ENCODE data around the gene BPHL. TPM values are rescaled to one million over a fixed set of nuclear protein-coding genes. Genes with fewer than 3 reads are reported as not detected.

The BPHL gene
- total and polyA plus RNA-seq, 10 of the 15 experiments (the other 5 are each of a cell fraction or from before 2014, with no cell fraction given), result 8.0 to 17.8 (median 12.4) TPM

- WGBS (ENCODE audit: insufficient coverage, insufficient replicate concordance, low lambda C conversion rate, missing lambda C conversion rate), result 79% methylated on average over 16 of the region's 16 CpGs
- ATAC-seq, result no peak
These were observed 77.4 kb downstream of the BPHL start for GRCh38 chr6:3195695-3196497.

More at GRCh38 chr6:3195695-3196497, 77.4 kb downstream of the BPHL start:
- Histone ChIP-seq H3K79me2 (ENCODE audit: control insufficient read depth, insufficient read depth, low read length) (no peaks in the 10 kb centered on the region), H4K20me1 (ENCODE audit: control insufficient read depth, insufficient read depth) (no peaks in the 10 kb centered on the region), H3K36me3 (ENCODE audit: control insufficient read depth in 2 of 2, insufficient read depth in 2 of 2, low read length in 1 of 2) (no peaks in the 10 kb centered on the region), H3K27me3 (replicated peaks in 1 of 2; ENCODE audit: control insufficient read depth in 2 of 2, insufficient read depth in 2 of 2, low read length in 1 of 2) (no peaks in the 10 kb centered on the region), H3K27ac (ENCODE audit: control insufficient read depth, insufficient read depth) (no peak overlapping the region), H3K4me2 (ENCODE audit: control insufficient read depth, insufficient read depth) (no peak overlapping the region), H3K4me1 (ENCODE audit: control insufficient read depth, insufficient read depth, low read length) (peaks cover 11% of the 10 kb centered on the region), H2AFZ (ENCODE audit: control insufficient read depth, low read depth, low read length) (no peak overlapping the region), H3K9me3 (replicated peaks; ENCODE audit: control insufficient read depth, insufficient read depth, low read length) (no peaks in the 10 kb centered on the region; the same call in 2 of the 3 replicates), H3K9ac (ENCODE audit: control insufficient read depth, insufficient read depth, low read length) (no peak overlapping the region), H3K4me3 (no peak overlapping the region)
- no peak for FAIRE-seq
- TF ChIP-seq SPI1 (IDR thresholded peaks at IDR 0.05; ENCODE audit: borderline replicate concordance, insufficient read depth, low read depth, low read length) (peak; percentile 60; the same call in 1 of the 2 replicates), YY1 (IDR thresholded peaks at IDR 0.05; ENCODE audit: low read depth, low read length) (no peak)
- TF ChIP-seq, protein P1, sequence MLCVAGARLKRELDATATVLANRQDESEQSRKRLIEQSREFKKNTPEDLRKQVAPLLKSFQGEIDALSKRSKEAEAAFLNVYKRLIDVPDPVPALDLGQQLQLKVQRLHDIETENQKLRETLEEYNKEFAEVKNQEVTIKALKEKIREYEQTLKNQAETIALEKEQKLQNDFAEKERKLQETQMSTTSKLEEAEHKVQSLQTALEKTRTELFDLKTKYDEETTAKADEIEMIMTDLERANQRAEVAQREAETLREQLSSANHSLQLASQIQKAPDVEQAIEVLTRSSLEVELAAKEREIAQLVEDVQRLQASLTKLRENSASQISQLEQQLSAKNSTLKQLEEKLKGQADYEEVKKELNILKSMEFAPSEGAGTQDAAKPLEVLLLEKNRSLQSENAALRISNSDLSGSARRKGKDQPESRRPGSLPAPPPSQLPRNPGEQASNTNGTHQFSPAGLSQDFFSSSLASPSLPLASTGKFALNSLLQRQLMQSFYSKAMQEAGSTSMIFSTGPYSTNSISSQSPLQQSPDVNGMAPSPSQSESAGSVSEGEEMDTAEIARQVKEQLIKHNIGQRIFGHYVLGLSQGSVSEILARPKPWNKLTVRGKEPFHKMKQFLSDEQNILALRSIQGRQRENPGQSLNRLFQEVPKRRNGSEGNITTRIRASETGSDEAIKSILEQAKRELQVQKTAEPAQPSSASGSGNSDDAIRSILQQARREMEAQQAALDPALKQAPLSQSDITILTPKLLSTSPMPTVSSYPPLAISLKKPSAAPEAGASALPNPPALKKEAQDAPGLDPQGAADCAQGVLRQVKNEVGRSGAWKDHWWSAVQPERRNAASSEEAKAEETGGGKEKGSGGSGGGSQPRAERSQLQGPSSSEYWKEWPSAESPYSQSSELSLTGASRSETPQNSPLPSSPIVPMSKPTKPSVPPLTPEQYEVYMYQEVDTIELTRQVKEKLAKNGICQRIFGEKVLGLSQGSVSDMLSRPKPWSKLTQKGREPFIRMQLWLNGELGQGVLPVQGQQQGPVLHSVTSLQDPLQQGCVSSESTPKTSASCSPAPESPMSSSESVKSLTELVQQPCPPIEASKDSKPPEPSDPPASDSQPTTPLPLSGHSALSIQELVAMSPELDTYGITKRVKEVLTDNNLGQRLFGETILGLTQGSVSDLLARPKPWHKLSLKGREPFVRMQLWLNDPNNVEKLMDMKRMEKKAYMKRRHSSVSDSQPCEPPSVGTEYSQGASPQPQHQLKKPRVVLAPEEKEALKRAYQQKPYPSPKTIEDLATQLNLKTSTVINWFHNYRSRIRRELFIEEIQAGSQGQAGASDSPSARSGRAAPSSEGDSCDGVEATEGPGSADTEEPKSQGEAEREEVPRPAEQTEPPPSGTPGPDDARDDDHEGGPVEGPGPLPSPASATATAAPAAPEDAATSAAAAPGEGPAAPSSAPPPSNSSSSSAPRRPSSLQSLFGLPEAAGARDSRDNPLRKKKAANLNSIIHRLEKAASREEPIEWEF (IDR thresholded peaks at IDR 0.05; ENCODE audit: insufficient replicate concordance, low read depth, low read length), result no peak
- RAD21 ChIA-PET (ENCODE audit: unreplicated experiment), result no interaction called here
- DNase-seq (ENCODE audit: low read depth, low spot score), result no peak
- no TSS peak for BruUV-seq (replicated peaks)
- POLR2A ChIA-PET, result interaction anchor here (0.6 kb wide), 1 partner anchor 276 kb away, joined by 3 read pairs; no protein-coding TSS in a partner anchor
- in situ Hi-C loops (cut with MboI) (no loop called here), intact Hi-C loops (cut with micrococcal nuclease; ENCODE audit: unreplicated experiment) (no loop called here)
- CTCF ChIA-PET, result interaction anchor here (1.0 kb wide), 1 partner anchor 32 kb away, joined by 3 read pairs; no protein-coding TSS in a partner anchor
- SMC1A ChIA-PET (ENCODE audit: uncharacterized antibody, unreplicated experiment), result interaction anchor here (0.7 kb wide), 2 partner anchors 15 to 20 kb away, joined by 3 read pairs; no protein-coding TSS in a partner anchor
